Natural killer cell (primary cell): Measurements from ENCODE around the gene KRT7. TPM values are rescaled to one million over a fixed set of nuclear protein-coding genes. Genes with fewer than 3 reads are reported as not detected.

Experiments
- ATAC-seq, 3 donors: fragments of 150-1000 bp in 2 of 3; fragments of 200-7000 bp in 1 of 3; cut with Tn5 transposase; 1 replicate in 1 of 3; 2 replicates in 2 of 3; pipeline ENCODE4 v1.10.0; 2021; ENCODE audit warnings: mild to moderate bottlenecking in 2 of 3, moderate library complexity in 2 of 3
- DNase-seq, 2 donors: peaks; one replicate each; pipeline versions ENCODE4 v3.0.0 to v3.0.0-alpha.2; 2013 to 2021; ENCODE audit warnings: mixed read lengths in 1 of 2
- H3K27ac ChIP-seq: one replicate; pipeline ENCODE4 v1.5.1; 2013; ENCODE audit warnings: mild to moderate bottlenecking, low read length
- H3K27me3 ChIP-seq: one replicate; pipeline ENCODE4 v1.6.1; 2013; ENCODE audit warnings: low read length; ENCODE audit not compliant: control insufficient read depth, insufficient read depth
- H3K36me3 ChIP-seq: one replicate; pipeline ENCODE4 v1.6.1; 2013; ENCODE audit warnings: low read length; ENCODE audit not compliant: control insufficient read depth, insufficient read depth
- H3K4me1 ChIP-seq: one replicate; pipeline ENCODE4 v1.6.1; 2013; ENCODE audit warnings: low read length; ENCODE audit not compliant: control insufficient read depth, insufficient read depth
- H3K4me3 ChIP-seq: one replicate; pipeline ENCODE4 v1.5.1; 2013; ENCODE audit warnings: low read length
- H3K9me3 ChIP-seq: one replicate; pipeline ENCODE4 v1.6.1; 2013; ENCODE audit warnings: low read length; ENCODE audit not compliant: control insufficient read depth, insufficient read depth
- H3K27ac Mint-ChIP-seq, 2 donors: one replicate each; pipeline ENCODE4 v1.8.0; 2022; ENCODE audit warnings: mild to moderate bottlenecking in 2 of 2, mixed read lengths in 2 of 2, moderate library complexity in 1 of 2
- H3K27me3 Mint-ChIP-seq, 2 donors: one replicate each; pipeline ENCODE4 v1.8.0; 2022; ENCODE audit warnings: low read depth in 2 of 2, mixed read lengths in 2 of 2
- H3K36me3 Mint-ChIP-seq: one replicate; pipeline ENCODE4 v1.8.0; 2022; ENCODE audit warnings: mixed read lengths
- H3K4me1 Mint-ChIP-seq, 2 donors: one replicate each; pipeline ENCODE4 v1.8.0; 2022; ENCODE audit warnings: mixed read lengths in 2 of 2
- H3K4me3 Mint-ChIP-seq: one replicate; pipeline ENCODE4 v1.8.0; 2022; ENCODE audit warnings: mild to moderate bottlenecking, moderate library complexity, mixed read lengths
- H3K9me3 Mint-ChIP-seq, 2 donors: one replicate each; pipeline ENCODE4 v1.8.0; 2022; ENCODE audit warnings: mixed read lengths in 2 of 2
- CTCF ChIP-seq: fragments of 200-600 bp; IDR thresholded peaks from one replicate; pipeline ENCODE4 v1.8.0; 2022; ENCODE audit warnings: antibody characterized with exemption
- WGBS: methylation state at CpG from one replicate; pipeline ENCODE4 v1.1.7; 2013; ENCODE audit warnings: missing lambda C conversion rate; ENCODE audit not compliant: insufficient coverage; 5-methylcytosine and 5-hydroxymethylcytosine counted together
- intact Hi-C: fragments of 100-400 bp; cut with micrococcal nuclease; formaldehyde crosslinking; loops from one replicate; pipeline ENCODE4 v1.14.2; 2022
- total RNA-seq, 4 donors: library from RNA; stranded (reverse); fragments of 120-200 nt in 1 of 4; gene quantifications; one replicate each; pipeline versions ENCODE4 v1.2.3 to v1.2.4, GENCODE V29; 2013 to 2022

The KRT7 gene
- total RNA-seq, 3 donors from 2014 or later (not counting 1 experiment from before 2014, with no cell fraction given), result 0.54 TPM; not detected in 2

- H3K4me1 ChIP-seq, result peaks cover 9% of the 10 kb centered on the region
- H3K4me1 Mint-ChIP-seq, result peaks cover 13 to 14% of the 10 kb centered on the region in 2 donors
- TF ChIP-seq CTCF, result no peak
- intact Hi-C loops, result no loop called here
- H3K36me3 ChIP-seq, result no peaks in the 10 kb centered on the region
- no peak for DNase-seq
- H3K27me3 ChIP-seq, result peaks cover 4% of the 10 kb centered on the region
- H3K27me3 Mint-ChIP-seq, result peaks cover 17 to 24% of the 10 kb centered on the region in 2 donors
- no peak overlapping the region for H3K4me3 ChIP-seq
- no peak for ATAC-seq
- no peaks in the 10 kb centered on the region for H3K9me3 ChIP-seq
- WGBS, result 85% methylated on average over 4 of the region's 4 CpGs
- no peaks in the 10 kb centered on the region for H3K36me3 Mint-ChIP-seq
- H3K4me3 Mint-ChIP-seq, result no peak overlapping the region
- H3K9me3 Mint-ChIP-seq, result no peaks in the 10 kb centered on the region
- H3K27ac ChIP-seq, result no peak overlapping the region
- no peak overlapping the region for H3K27ac Mint-ChIP-seq
Observed at GRCh38 chr12:52280796-52281560, 47.9 kb downstream of the KRT7 start.

GRCh38 chr12:52284562-52285171 is 51.6 kb downstream of the KRT7 start:
- DNase-seq (no peak), ATAC-seq (no peak)
- Histone ChIP-seq H3K9me3 (no peaks in the 10 kb centered on the region), H3K27ac (no peak overlapping the region), H3K36me3 (no peaks in the 10 kb centered on the region), H3K27me3 (no peaks in the 10 kb centered on the region), H3K4me3 (no peak overlapping the region), H3K4me1 (peaks cover 20% of the 10 kb centered on the region)
- peaks cover 24 to 26% of the 10 kb centered on the region in 2 donors for H3K4me1 Mint-ChIP-seq
- no peak for TF ChIP-seq CTCF
- H3K9me3 Mint-ChIP-seq, result no peaks in the 10 kb centered on the region
- 74% methylated on average over 2 of the region's 4 CpGs for WGBS
- intact Hi-C loops, result no loop called here
- H3K4me3 Mint-ChIP-seq, result no peak overlapping the region
- H3K36me3 Mint-ChIP-seq, result no peaks in the 10 kb centered on the region
- no peak overlapping the region for H3K27ac Mint-ChIP-seq
- peaks cover 6 to 8% of the 10 kb centered on the region in 2 donors for H3K27me3 Mint-ChIP-seq

- Mint-ChIP-seq H3K9me3 (no peaks in the 10 kb centered on the region), H3K27me3 (peaks cover 0 to 3% of the 10 kb centered on the region in 2 donors), H3K27ac (no peak overlapping the region), H3K4me3 (no peak overlapping the region), H3K4me1 (peaks cover 24 to 25% of the 10 kb centered on the region in 2 donors), H3K36me3 (no peaks in the 10 kb centered on the region)
- 79% methylated on average over 2 of the region's 2 CpGs for WGBS
- H3K4me1 ChIP-seq, result peaks cover 20% of the 10 kb centered on the region
- ATAC-seq (no peak), DNase-seq (no peak)
- H3K4me3 ChIP-seq, result no peak overlapping the region
- H3K27ac ChIP-seq, result no peak overlapping the region
- no peaks in the 10 kb centered on the region for H3K9me3 ChIP-seq
- H3K36me3 ChIP-seq, result no peaks in the 10 kb centered on the region
- TF ChIP-seq CTCF, result no peak
- no peaks in the 10 kb centered on the region for H3K27me3 ChIP-seq
- intact Hi-C loops, result no loop called here
Observed at GRCh38 chr12:52285172-52285745, 52.2 kb downstream of the KRT7 start.
